SKM-1 treated with dmso at 0.1 percent for 144 hours (cell line): Measurements from ENCODE around the gene CADM3.

Experiments
- DNase-seq: peaks from one replicate; lab custom pipeline; 2025; ENCODE audit not compliant: unreplicated experiment; lab: John Stamatoyannopoulos, UW

The CADM3 gene

DNA sequence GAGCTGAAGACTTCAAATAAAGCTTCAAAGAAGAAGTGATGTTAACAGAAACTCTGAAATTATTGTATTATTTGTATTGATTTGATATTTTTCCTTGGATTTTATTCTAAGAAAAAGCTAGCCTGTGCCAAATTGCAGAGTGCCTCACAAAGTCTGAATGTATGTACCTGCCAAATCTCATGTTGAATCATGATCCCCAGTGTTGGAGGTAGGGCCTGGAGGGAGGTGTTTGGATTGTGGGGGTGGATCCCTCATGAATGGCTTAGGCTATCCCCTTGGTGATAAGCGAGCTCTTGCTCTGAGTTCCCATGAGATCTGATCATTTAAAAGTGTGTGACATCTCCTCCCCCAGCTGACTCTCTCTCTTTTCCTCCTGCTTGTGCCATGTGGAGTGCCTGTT is 76.9 kb downstream of the CADM3 start:
- no peak for DNase-seq

DNA sequence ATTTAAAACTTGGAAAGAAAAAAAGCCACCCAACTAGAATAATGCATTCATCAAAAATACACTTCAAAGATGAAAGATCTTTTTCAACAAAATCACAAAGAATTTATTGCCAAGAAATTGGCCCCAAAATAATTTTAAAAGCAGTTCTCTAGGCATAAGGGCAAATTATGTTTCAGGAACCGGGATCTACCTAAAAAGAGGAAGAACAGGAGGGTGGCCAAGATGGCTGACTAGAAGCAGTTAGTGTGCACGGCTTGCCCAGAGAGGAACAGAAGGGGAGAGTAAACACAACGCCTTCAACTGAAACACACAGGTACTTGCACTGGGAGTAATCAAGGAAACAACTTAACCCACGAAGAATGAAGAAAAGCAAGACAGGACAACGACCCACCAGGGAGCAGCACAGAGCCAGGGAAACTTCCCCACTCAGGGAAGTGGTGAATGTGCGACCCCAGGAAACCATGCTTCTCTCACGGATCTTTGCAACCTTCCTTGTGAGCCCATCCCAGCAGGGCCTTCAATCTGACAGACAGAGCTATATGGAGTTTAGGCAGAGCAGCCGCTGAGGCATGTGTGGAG is 79.3 kb downstream of the CADM3 start:
- DNase-seq: peak; percentile 45
